ENCODE measurements around the gene DAP. TPM values are rescaled to one million over a fixed set of nuclear protein-coding genes. Genes with fewer than 3 reads are reported as not detected.

Gene DAP
- total and polyA plus RNA-seq, 8 donors, result 68.3 to 183 (median 132) TPM

DNA sequence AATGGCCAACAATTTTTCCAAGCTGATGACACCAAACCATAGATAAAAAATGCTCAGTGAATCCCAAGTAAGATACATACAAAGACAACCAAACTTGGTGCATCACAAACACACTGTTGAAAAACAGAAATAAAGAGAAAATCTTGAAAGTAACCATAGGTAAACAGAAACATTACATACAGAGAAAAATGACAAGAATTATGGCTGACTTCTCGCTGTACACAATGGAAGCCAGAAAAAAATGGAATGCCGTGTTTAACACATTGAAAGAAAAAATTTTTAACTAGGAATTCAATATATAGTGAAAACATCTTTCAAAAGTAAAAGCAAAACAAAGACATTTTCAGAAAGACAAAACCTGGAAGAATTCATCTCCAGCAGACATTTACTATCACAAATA, 20.6 kb downstream of the DAP start:
- no peak for FAIRE-seq

DNA sequence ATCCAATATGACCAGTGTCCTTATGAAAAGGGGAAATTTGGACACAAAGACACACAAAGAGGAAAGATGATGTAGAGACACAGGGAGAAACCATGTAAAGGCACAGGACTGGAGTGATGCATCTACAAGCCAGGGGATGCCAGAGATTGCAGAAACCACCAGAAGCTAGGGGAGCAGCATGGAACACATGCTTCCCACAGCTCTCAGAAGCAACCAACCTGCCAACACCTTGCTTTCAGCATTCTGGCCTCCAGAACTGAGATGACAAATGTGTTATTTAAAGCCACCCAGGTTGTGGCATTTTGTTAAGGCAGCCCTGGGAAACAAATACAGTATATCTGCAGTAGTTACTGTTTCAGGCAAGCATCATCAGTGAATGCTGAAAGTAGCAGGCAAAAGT, 23.2 kb downstream of the DAP start:
- TF ChIP-seq, protein P1, sequence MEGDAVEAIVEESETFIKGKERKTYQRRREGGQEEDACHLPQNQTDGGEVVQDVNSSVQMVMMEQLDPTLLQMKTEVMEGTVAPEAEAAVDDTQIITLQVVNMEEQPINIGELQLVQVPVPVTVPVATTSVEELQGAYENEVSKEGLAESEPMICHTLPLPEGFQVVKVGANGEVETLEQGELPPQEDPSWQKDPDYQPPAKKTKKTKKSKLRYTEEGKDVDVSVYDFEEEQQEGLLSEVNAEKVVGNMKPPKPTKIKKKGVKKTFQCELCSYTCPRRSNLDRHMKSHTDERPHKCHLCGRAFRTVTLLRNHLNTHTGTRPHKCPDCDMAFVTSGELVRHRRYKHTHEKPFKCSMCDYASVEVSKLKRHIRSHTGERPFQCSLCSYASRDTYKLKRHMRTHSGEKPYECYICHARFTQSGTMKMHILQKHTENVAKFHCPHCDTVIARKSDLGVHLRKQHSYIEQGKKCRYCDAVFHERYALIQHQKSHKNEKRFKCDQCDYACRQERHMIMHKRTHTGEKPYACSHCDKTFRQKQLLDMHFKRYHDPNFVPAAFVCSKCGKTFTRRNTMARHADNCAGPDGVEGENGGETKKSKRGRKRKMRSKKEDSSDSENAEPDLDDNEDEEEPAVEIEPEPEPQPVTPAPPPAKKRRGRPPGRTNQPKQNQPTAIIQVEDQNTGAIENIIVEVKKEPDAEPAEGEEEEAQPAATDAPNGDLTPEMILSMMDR (IDR thresholded peaks at IDR 0.05), result no peak
- peaks cover 31 to 49% (median 43%) of the 10 kb centered on the region in 3 donors for H3K4me1 ChIP-seq
- H3K27me3 ChIP-seq, result no peaks in the 10 kb centered on the region
- ATAC-seq, result no peak
- H3K27ac ChIP-seq, result peak overlapping the region in 1 of 4 donors; percentile 78
- no peak overlapping the region for H3K4me3 ChIP-seq
- no peak for FAIRE-seq
- intact Hi-C loops (cut with DNase I), result no loop called here
- H3K36me3 ChIP-seq, result peaks cover 0 to 10% (median 0%) of the 10 kb centered on the region in 3 donors
- no peak for DNase-seq
- no peaks in the 10 kb centered on the region for H3K9me3 ChIP-seq

More for the DNA sequence above, 20.6 kb downstream of the DAP start:
- 76 to 99% methylated on average over 2 of the region's 2 CpGs for WGBS, 2 donors
- intact Hi-C loops (cut with DNase I), result no loop called here
- Histone ChIP-seq H3K9me3 (no peaks in the 10 kb centered on the region), H3K27me3 (no peaks in the 10 kb centered on the region), H3K27ac (no peak overlapping the region), H3K36me3 (peaks cover 0 to 24% (median 4%) of the 10 kb centered on the region in 3 donors), H3K4me3 (no peak overlapping the region), H3K4me1 (peaks cover 20 to 36% (median 31%) of the 10 kb centered on the region in 3 donors)
- TF ChIP-seq, protein P1 (IDR thresholded peaks at IDR 0.05), result no peak
- ATAC-seq (no peak), DNase-seq (no peak)

DNA sequence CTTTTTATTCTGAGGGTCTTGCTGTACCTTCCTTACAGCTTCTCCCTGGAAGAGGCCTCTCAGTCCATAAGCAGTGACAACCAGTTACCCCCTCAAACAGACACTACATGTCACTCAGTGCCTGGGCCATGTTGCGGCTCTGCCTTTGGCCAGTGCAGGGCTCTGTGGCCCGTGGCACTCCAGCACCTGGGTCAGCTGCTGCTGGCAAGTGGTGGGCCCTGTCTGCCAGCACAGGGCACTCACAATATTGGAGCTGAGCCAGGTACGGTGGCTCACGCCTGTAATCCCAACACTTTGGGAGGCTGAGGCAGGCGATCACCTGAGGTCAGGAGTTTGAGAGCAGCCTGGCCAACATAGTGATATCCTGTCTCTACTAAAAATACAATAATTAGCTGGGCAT, 24.2 kb downstream of the DAP start:
- Histone ChIP-seq H3K27me3 (no peaks in the 10 kb centered on the region), H3K36me3 (peaks cover 0 to 10% (median 0%) of the 10 kb centered on the region in 3 donors), H3K9me3 (no peaks in the 10 kb centered on the region), H3K4me3 (no peak overlapping the region), H3K27ac (peak overlapping the region; percentile 53 to 78 (median 62)), H3K4me1 (peaks cover 34 to 56% (median 43%) of the 10 kb centered on the region in 3 donors)
- TF ChIP-seq, protein P1 (IDR thresholded peaks at IDR 0.05), result no peak
- FAIRE-seq, result no peak
- intact Hi-C loops (cut with DNase I), result no loop called here
- peak in 1 of 6 donors; percentile 58 for DNase-seq
- WGBS, 2 donors, result 50 to 60% methylated on average over 5 of the region's 5 CpGs
- peak; percentile 5 to 33 (median 20) for ATAC-seq

DNA sequence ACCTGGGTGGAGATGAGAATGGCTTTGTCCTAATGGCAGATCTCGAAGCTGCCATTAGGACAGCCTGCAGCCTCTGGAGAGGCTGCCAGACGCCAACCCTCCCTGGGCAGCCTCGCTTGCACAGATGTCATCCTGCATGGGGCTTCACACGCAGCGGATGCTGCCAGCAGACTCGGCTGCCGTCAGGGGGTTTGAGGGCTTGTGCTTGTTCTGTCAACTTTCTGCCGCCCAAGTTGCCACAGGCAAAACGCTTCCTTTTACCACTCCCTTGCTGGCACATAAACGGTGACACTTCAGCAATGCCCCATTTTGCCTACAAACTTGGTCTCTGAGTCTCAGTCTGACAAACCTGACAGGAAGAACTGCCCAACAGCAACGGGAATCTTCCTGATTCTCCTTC, 24.7 kb downstream of the DAP start:
- Histone ChIP-seq H3K27me3 (no peaks in the 10 kb centered on the region), H3K9me3 (no peaks in the 10 kb centered on the region), H3K4me1 (peaks cover 34 to 56% (median 43%) of the 10 kb centered on the region in 3 donors), H3K4me3 (no peak overlapping the region), H3K27ac (peak overlapping the region; percentile 53 to 78 (median 62)), H3K36me3 (peaks cover 0 to 10% (median 0%) of the 10 kb centered on the region in 3 donors)
- FAIRE-seq (no peak), DNase-seq (no peak), ATAC-seq (peak in 3 of 4 donors; percentile 23 to 29 (median 27))
- TF ChIP-seq, protein P1 (IDR thresholded peaks at IDR 0.05), result no peak
- 38 to 50% methylated on average over 11 of the region's 11 CpGs for WGBS, 2 donors
- intact Hi-C loops (cut with DNase I), result no loop called here

DNA sequence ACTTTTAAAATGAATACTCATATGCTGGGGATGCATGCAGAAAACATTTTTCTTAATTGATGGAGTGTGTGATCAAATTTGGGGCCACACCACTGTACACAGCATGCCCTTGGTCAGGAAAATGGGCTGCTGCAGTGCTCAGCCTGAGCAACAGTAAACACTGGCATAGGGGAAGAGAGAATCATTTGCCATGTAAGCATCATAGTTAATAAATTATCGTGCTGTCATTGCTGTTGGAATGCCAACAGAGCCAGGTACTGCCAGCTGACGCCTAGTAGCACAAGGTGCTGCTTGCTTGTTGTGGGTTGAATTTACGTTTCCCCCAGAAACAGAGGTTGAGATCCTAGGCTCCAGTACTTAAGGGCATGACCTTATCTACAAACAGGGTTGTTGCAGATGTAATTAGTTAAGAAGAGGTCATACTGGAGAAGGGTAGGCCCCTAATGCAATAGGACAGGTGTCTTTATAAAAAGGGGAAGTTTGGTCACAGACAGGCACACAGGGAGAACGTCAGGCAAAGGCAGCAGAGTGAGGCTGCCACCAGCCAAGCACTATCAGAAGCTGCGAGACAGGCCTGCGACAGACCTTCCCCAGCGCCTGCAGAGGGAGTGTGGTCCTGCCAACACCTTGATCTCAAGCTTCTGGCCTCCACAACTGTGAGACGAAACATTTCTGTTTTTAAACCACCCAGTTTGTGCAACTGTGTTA, 25.3 kb downstream of the DAP start:
- Histone ChIP-seq H3K4me1 (peaks cover 34 to 56% (median 43%) of the 10 kb centered on the region in 3 donors), H3K4me3 (no peak overlapping the region), H3K9me3 (no peaks in the 10 kb centered on the region), H3K27ac (peak overlapping the region; percentile 53 to 78 (median 62)), H3K27me3 (no peaks in the 10 kb centered on the region), H3K36me3 (peaks cover 0 to 10% (median 0%) of the 10 kb centered on the region in 3 donors)
- intact Hi-C loops (cut with DNase I), result no loop called here
- 19 to 21% methylated on average over 8 of the region's 8 CpGs for WGBS, 2 donors
- TF ChIP-seq, protein P1 (IDR thresholded peaks at IDR 0.05), result no peak
- no peak for DNase-seq
- no peak for FAIRE-seq
- peak; percentile 51 to 81 (median 69) for ATAC-seq

All from pancreas (tissue), 10 donors.